K562 (cell line): ENCODE results near the gene ARHGAP26. TPM values are rescaled to one million over a fixed set of nuclear protein-coding genes. Genes with fewer than 3 reads are reported as not detected.

Source experiments
- BACH1 ChIP-seq: fragments of 200-800 bp; sonication (Bioruptor generic); IDR thresholded peaks from 2 replicates; pipeline ENCODE4 v1.6.1; 2016; ENCODE audit warnings: missing genetic modification characterization, missing compliant biosample characterization
- BRD9 ChIP-seq: fragments of 450-650 bp; IDR thresholded peaks from 2 replicates; pipeline ENCODE4 v1.6.1; 2018; ENCODE audit warnings: low read depth; ENCODE audit not compliant: partially characterized antibody
- CBX2 ChIP-seq: fragments of 200-600 bp; sonication (generic); IDR thresholded peaks from one replicate; pipeline ENCODE4 v1.6.1; 2012; ENCODE audit warnings: mild to moderate bottlenecking, low read length, inconsistent platforms; ENCODE audit not compliant: insufficient read depth, poor library complexity, severe bottlenecking
- FIP1L1 ChIP-seq: fragments of 200-400 bp; formaldehyde crosslinking; IDR thresholded peaks from 2 replicates; pipeline ENCODE4 v1.6.1; 2018; ENCODE audit warnings: mild to moderate bottlenecking, low read depth, low read length; ENCODE audit not compliant: poor library complexity, severe bottlenecking
- FOXK1 ChIP-seq: sonication (generic); formaldehyde crosslinking; IDR thresholded peaks from 2 replicates; pipeline ENCODE4 v1.8.0; 2022; ENCODE audit warnings: missing genetic modification reagents, mild to moderate bottlenecking, borderline replicate concordance
- HNRNPL ChIP-seq: fragments of 200-400 bp; formaldehyde crosslinking; IDR thresholded peaks from 2 replicates; pipeline ENCODE4 v1.6.1; 2017; ENCODE audit warnings: low read depth, mild to moderate bottlenecking, low read length
- L3MBTL2 ChIP-seq: fragments of 450-650 bp; IDR thresholded peaks from 2 replicates; pipeline ENCODE4 v1.6.1; 2016; ENCODE audit warnings: mild to moderate bottlenecking, moderate library complexity
- MBD2 ChIP-seq: sonication (generic); IDR thresholded peaks from 2 replicates; pipeline ENCODE4 v1.6.1; 2016; ENCODE audit warnings: low read depth, borderline replicate concordance
- NRF1 ChIP-seq, 2 experiments: fragments of 450-650 bp; IDR thresholded peaks in 1 of 2; conservative IDR thresholded peaks in 1 of 2; 2 replicates each; pipeline ENCODE4 v1.6.1; 2014; ENCODE audit warnings: mild to moderate bottlenecking in 2 of 2
- PURB ChIP-seq: sonication (generic); formaldehyde crosslinking; IDR thresholded peaks from 2 replicates; pipeline ENCODE4 v1.9.0; 2021; ENCODE audit warnings: low read depth, mild to moderate bottlenecking, missing genetic modification reagents
- RCOR1 ChIP-seq, 2 experiments: IDR thresholded peaks; 2 replicates each; pipeline ENCODE4 v1.6.1; 2012; ENCODE audit warnings: low read depth in 2 of 2, low read length in 2 of 2, borderline replicate concordance in 1 of 2, improper control_type of control experiment in 1 of 2
- SREBF1 ChIP-seq: fragments of 150-350 bp; IDR thresholded peaks from 2 replicates; pipeline ENCODE4 v1.6.1; 2014; ENCODE audit warnings: antibody characterized with exemption, low read depth, low read length, borderline replicate concordance
- ZBTB8A ChIP-seq: fragments of 450-650 bp; IDR thresholded peaks from 2 replicates; pipeline ENCODE4 v1.6.1; 2018; ENCODE audit warnings: mild to moderate bottlenecking, moderate library complexity; ENCODE audit not compliant: partially characterized antibody
- ZFP1 ChIP-seq: fragments of 450-650 bp; formaldehyde crosslinking; IDR thresholded peaks from 2 replicates; pipeline ENCODE4 v1.4.0; 2020; ENCODE audit warnings: mild to moderate bottlenecking, mixed read lengths
- ZZZ3 ChIP-seq: fragments of 450-650 bp; IDR thresholded peaks from 2 replicates; pipeline ENCODE4 v1.6.1; 2016; ENCODE audit warnings: antibody characterized with exemption, mild to moderate bottlenecking, moderate library complexity
- polyA plus RNA-seq, 8 experiments: library from polyadenylated mRNA; depleted of rRNA in 4 of 8; stranded (reverse) in 5 of 8; unstranded in 3 of 8; fragments of >200 nt; fragmentation: Nextera tagmentation in 2 of 8; fragmentation: Illumina TruSeq in 1 of 8; extraction: Ambion mirVana in 2 of 8; extraction: Trizol in 1 of 8; gene quantifications; 2 replicates each; pipeline versions ENCODE4 v1.2.1 to v1.2.3, GENCODE V29; 2011 to 2014; ENCODE audit warnings: inconsistent platforms in 1 of 8, missing spikeins in 1 of 8
- total RNA-seq, 7 experiments: library from RNA; depleted of rRNA in 6 of 7; stranded (reverse); fragments of >200 nt in 6 of 7; fragmentation: Illumina TruSeq in 2 of 7; extraction: Trizol in 2 of 7; gene quantifications; 2 replicates each; pipeline versions ENCODE4 v1.2.1 to v1.2.3, GENCODE V29; 2011 to 2021; ENCODE audit warnings: low replicate concordance in 1 of 7
- TF ChIP-seq, protein P1 (sequence below): fragments of 450-650 bp; IDR thresholded peaks from one replicate; pipeline ENCODE4 v1.6.1; 2018; ENCODE audit warnings: mild to moderate bottlenecking, moderate library complexity; ENCODE audit not compliant: partially characterized antibody
- TF ChIP-seq, protein P2 (sequence below): sonication (generic); formaldehyde crosslinking; IDR thresholded peaks from 2 replicates; pipeline ENCODE4 v1.8.0; 2022; ENCODE audit warnings: mild to moderate bottlenecking, missing genetic modification reagents
- TF ChIP-seq, protein P3 (sequence below): fragments of 200-400 bp; formaldehyde crosslinking; IDR thresholded peaks from 2 replicates; pipeline ENCODE4 v1.6.1; 2017; ENCODE audit warnings: mild to moderate bottlenecking, low read depth, low read length, moderate library complexity
- TF ChIP-seq, protein P4 (sequence below): sonication (generic); formaldehyde crosslinking; IDR thresholded peaks from 2 replicates; pipeline ENCODE4 v1.9.0; 2022; ENCODE audit warnings: mild to moderate bottlenecking, missing genetic modification reagents

The ARHGAP26 gene
- total and polyA plus RNA-seq, 9 of the 15 experiments (the other 6 are each of a cell fraction or from before 2014, with no cell fraction given): 0.13 to 1.1 (median 0.55) TPM

DNA sequence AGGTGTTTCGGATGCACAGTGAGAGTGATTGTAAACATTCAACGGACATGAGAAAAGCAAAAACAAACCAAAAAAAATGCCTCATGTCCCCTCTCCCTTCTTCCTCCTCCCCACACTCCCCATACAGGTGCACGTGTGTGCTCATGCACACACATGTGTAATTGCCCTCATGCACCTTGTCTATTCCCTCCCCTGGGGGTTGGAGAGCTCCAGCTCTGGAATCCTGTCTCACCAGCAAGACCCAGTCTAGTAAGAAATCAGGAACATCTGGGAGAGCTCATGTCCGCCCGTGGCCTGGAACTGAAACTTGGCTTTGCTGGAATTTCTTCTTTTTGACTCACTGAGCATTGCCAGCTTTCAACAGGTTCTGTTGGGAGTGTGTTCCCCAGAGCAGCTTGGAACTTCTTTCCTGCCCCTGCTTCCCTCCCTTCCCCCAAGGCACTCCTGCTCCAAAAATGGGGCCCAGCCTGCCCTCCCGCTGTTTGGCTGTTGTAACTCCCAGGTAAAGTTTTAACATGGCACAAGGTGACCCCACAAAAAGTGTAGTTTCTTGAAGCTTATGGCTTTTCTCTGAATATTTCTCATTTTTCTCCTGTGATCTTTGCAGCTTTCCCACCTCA is 443.2 kb downstream of the ARHGAP26 start (continued):
- TF ChIP-seq HNRNPL (no peak), ZZZ3 (no peak), NRF1 (conservative IDR thresholded peaks at IDR 0.05 in 1 of 2, IDR thresholded peaks at IDR 0.05 in 1 of 2) (no peak; a peak in 1 of 4 replicates), BRD9 (no peak), PURB (CRISPR knock-in tag) (no peak), CBX2 (no peak), ZFP1 (CRISPR knock-in tag) (no peak), RCOR1 (IDR thresholded peaks at IDR 0.05; ENCODE audit: borderline replicate concordance in 1 of 2, low read depth in 2 of 2, low read length in 2 of 2) (no peak), MBD2 (no peak), ZBTB8A (no peak), L3MBTL2 (peak; percentile 25; the same call in 1 of the 2 replicates), FOXK1 (CRISPR knock-in tag) (no peak), SREBF1 (no peak), BACH1 (tag) (no peak), FIP1L1 (no peak)
- TF ChIP-seq, protein P1, sequence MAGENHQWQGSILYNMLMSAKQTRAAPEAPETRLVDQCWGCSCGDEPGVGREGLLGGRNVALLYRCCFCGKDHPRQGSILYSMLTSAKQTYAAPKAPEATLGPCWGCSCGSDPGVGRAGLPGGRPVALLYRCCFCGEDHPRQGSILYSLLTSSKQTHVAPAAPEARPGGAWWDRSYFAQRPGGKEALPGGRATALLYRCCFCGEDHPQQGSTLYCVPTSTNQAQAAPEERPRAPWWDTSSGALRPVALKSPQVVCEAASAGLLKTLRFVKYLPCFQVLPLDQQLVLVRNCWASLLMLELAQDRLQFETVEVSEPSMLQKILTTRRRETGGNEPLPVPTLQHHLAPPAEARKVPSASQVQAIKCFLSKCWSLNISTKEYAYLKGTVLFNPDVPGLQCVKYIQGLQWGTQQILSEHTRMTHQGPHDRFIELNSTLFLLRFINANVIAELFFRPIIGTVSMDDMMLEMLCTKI: no peak
- TF ChIP-seq, protein P2, sequence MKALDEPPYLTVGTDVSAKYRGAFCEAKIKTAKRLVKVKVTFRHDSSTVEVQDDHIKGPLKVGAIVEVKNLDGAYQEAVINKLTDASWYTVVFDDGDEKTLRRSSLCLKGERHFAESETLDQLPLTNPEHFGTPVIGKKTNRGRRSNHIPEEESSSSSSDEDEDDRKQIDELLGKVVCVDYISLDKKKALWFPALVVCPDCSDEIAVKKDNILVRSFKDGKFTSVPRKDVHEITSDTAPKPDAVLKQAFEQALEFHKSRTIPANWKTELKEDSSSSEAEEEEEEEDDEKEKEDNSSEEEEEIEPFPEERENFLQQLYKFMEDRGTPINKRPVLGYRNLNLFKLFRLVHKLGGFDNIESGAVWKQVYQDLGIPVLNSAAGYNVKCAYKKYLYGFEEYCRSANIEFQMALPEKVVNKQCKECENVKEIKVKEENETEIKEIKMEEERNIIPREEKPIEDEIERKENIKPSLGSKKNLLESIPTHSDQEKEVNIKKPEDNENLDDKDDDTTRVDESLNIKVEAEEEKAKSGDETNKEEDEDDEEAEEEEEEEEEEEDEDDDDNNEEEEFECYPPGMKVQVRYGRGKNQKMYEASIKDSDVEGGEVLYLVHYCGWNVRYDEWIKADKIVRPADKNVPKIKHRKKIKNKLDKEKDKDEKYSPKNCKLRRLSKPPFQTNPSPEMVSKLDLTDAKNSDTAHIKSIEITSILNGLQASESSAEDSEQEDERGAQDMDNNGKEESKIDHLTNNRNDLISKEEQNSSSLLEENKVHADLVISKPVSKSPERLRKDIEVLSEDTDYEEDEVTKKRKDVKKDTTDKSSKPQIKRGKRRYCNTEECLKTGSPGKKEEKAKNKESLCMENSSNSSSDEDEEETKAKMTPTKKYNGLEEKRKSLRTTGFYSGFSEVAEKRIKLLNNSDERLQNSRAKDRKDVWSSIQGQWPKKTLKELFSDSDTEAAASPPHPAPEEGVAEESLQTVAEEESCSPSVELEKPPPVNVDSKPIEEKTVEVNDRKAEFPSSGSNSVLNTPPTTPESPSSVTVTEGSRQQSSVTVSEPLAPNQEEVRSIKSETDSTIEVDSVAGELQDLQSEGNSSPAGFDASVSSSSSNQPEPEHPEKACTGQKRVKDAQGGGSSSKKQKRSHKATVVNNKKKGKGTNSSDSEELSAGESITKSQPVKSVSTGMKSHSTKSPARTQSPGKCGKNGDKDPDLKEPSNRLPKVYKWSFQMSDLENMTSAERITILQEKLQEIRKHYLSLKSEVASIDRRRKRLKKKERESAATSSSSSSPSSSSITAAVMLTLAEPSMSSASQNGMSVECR: no peak
- TF ChIP-seq, protein P3, sequence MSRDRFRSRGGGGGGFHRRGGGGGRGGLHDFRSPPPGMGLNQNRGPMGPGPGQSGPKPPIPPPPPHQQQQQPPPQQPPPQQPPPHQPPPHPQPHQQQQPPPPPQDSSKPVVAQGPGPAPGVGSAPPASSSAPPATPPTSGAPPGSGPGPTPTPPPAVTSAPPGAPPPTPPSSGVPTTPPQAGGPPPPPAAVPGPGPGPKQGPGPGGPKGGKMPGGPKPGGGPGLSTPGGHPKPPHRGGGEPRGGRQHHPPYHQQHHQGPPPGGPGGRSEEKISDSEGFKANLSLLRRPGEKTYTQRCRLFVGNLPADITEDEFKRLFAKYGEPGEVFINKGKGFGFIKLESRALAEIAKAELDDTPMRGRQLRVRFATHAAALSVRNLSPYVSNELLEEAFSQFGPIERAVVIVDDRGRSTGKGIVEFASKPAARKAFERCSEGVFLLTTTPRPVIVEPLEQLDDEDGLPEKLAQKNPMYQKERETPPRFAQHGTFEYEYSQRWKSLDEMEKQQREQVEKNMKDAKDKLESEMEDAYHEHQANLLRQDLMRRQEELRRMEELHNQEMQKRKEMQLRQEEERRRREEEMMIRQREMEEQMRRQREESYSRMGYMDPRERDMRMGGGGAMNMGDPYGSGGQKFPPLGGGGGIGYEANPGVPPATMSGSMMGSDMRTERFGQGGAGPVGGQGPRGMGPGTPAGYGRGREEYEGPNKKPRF: no peak
- TF ChIP-seq, protein P4, sequence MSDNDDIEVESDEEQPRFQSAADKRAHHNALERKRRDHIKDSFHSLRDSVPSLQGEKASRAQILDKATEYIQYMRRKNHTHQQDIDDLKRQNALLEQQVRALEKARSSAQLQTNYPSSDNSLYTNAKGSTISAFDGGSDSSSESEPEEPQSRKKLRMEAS (CRISPR knock-in tag): peak; percentile 29; the same call in 1 of the 2 replicates
